Subcutaneous abdominal adipose tissue (tissue), 5 donors: ENCODE measurements around the gene CCDC174.

ENCODE experiments used
- H3K27ac ChIP-seq: one replicate; pipeline ENCODE4 v1.7.0; 2013; ENCODE audit warnings: low read depth, mild to moderate bottlenecking, inconsistent platforms, low read length, moderate library complexity
- H3K27me3 ChIP-seq, 5 donors: one replicate each; pipeline ENCODE4 v1.7.0; 2013; ENCODE audit warnings: low read length in 5 of 5, inconsistent platforms in 1 of 5; ENCODE audit not compliant: control insufficient read depth in 5 of 5, insufficient read depth in 4 of 5
- H3K36me3 ChIP-seq, 5 donors: one replicate each; pipeline ENCODE4 v1.7.0; 2013; ENCODE audit warnings: low read length in 5 of 5; ENCODE audit not compliant: control insufficient read depth in 5 of 5, insufficient read depth in 5 of 5
- H3K4me1 ChIP-seq, 5 donors: one replicate each; pipeline ENCODE4 v1.7.0; 2013; ENCODE audit warnings: low read length in 5 of 5, mild to moderate bottlenecking in 3 of 5, moderate library complexity in 1 of 5; ENCODE audit not compliant: control insufficient read depth in 5 of 5, insufficient read depth in 5 of 5
- H3K4me3 ChIP-seq, 5 donors: one replicate each; pipeline ENCODE4 v1.7.0; 2013; ENCODE audit warnings: low read length in 5 of 5, low read depth in 1 of 5
- H3K9ac ChIP-seq, 5 donors: one replicate each; pipeline ENCODE4 v1.7.0; 2013; ENCODE audit warnings: low read length in 5 of 5, mild to moderate bottlenecking in 4 of 5, moderate library complexity in 3 of 5
- H3K9me3 ChIP-seq, 5 donors: one replicate each; pipeline ENCODE4 v1.7.0; 2013; ENCODE audit warnings: low read length in 5 of 5; ENCODE audit not compliant: control insufficient read depth in 5 of 5
- donor health status: healthy.
- donor health status: healthy.
- donor health status: healthy.
- donor health status: healthy.
- donor health status: healthy.

The CCDC174 gene

GRCh38 chr3:14609941-14610340 lies 41.6 kb upstream of the CCDC174 start:
- Histone ChIP-seq H3K9ac (no peak overlapping the region), H3K4me1 (no peaks in the 10 kb centered on the region), H3K36me3 (no peaks in the 10 kb centered on the region), H3K27me3 (peaks cover 0 to 20% (median 7%) of the 10 kb centered on the region in 5 donors), H3K27ac (no peak overlapping the region), H3K4me3 (no peak overlapping the region), H3K9me3 (peaks cover 0 to 4% (median 0%) of the 10 kb centered on the region in 5 donors)

DNA sequence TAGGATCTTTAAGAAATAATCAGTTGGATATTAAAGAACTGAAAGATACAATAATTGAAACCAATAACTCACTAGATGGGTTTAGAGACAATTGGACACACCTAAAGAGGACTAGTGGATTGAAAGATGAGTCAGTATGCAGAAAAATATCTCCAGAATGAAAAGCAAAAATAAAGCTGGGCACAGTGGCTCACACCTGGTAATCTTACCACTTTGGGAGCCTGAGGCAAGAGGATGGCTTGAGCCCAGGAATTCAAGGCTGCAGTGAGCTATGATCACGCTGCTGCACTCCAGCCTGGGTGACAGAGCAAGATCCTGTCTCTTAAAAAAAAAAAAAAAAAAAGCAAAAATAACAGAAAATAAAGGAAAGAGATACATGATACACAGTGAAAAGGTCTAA lies 37.4 kb upstream of the CCDC174 start:
- H3K9me3 ChIP-seq, result peaks cover 0 to 4% (median 0%) of the 10 kb centered on the region in 5 donors
- H3K4me1 ChIP-seq, result no peaks in the 10 kb centered on the region
- no peaks in the 10 kb centered on the region for H3K36me3 ChIP-seq
- no peak overlapping the region for H3K27ac ChIP-seq
- no peak overlapping the region for H3K9ac ChIP-seq
- H3K4me3 ChIP-seq, result no peak overlapping the region
- H3K27me3 ChIP-seq, result peaks cover 3 to 24% (median 4%) of the 10 kb centered on the region in 5 donors

GRCh38 chr3:14614862-14615261 lies 36.7 kb upstream of the CCDC174 start:
- Histone ChIP-seq H3K4me1 (no peaks in the 10 kb centered on the region), H3K9me3 (peaks cover 0 to 4% (median 0%) of the 10 kb centered on the region in 5 donors), H3K27ac (no peak overlapping the region), H3K9ac (no peak overlapping the region), H3K4me3 (no peak overlapping the region), H3K27me3 (peaks cover 3 to 26% (median 4%) of the 10 kb centered on the region in 5 donors), H3K36me3 (no peaks in the 10 kb centered on the region)

DNA sequence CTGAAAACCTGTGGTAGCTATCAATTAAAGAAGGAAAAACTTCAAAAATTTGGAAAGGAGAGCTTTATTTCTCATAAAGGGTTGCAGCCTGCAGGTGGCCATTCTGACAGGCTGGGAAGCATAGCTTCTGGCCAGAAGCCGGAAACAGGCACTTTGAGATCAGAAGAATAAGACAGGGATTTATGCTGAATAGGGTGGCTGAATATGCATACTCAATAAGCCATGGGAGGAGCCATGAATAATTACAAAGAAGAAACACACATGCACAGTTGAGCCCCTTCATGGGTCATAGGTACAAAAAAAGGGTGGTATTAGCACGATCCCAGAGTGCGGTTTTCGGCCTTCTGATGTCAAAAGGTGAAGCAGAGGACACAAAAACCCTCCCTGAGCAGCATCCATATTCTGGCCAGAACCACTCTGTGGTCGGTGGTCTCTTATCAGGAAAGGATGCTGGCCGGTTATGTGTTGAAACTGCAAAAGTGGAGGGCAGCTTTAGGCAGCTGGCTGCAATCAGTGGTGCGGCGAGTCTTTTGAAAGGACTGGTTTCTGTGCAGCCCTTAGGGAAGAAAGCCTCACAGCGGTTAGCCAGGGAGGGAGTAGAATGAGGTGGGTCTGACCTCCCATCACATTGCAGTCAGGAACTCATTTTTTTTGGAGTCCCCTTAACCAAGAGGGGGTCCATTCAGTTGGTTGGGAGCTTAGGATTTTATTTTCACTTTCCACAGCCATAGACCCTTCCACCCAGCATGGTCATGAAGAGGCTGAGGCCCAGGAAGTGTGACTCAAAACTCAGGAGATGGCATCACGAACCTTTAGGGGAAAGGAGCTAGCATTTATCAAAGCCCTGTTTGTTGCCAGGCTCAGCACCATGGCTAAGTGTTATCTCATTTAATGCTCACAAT lies 34.7 kb upstream of the CCDC174 start:
- Histone ChIP-seq H3K4me3 (no peak overlapping the region), H3K9me3 (peaks cover 0 to 4% (median 0%) of the 10 kb centered on the region in 5 donors), H3K9ac (no peak overlapping the region), H3K27me3 (peaks cover 0 to 26% (median 4%) of the 10 kb centered on the region in 5 donors), H3K36me3 (no peaks in the 10 kb centered on the region), H3K27ac (no peak overlapping the region), H3K4me1 (no peaks in the 10 kb centered on the region)

- Histone ChIP-seq H3K4me1 (no peaks in the 10 kb centered on the region), H3K9ac (no peak overlapping the region), H3K4me3 (no peak overlapping the region), H3K27me3 (peaks cover 0 to 22% (median 4%) of the 10 kb centered on the region in 5 donors), H3K27ac (no peak overlapping the region), H3K36me3 (no peaks in the 10 kb centered on the region), H3K9me3 (peaks cover 0 to 4% (median 0%) of the 10 kb centered on the region in 5 donors)
Observed at GRCh38 chr3:14617508-14618023, 34.0 kb upstream of the CCDC174 start.

- H3K4me1 ChIP-seq, result no peaks in the 10 kb centered on the region
- no peak overlapping the region for H3K9ac ChIP-seq
- peaks cover 0 to 22% (median 4%) of the 10 kb centered on the region in 5 donors for H3K27me3 ChIP-seq
- peaks cover 0 to 2% (median 0%) of the 10 kb centered on the region in 5 donors for H3K9me3 ChIP-seq
- H3K27ac ChIP-seq, result no peak overlapping the region
- no peaks in the 10 kb centered on the region for H3K36me3 ChIP-seq
- H3K4me3 ChIP-seq, result no peak overlapping the region
Observed at GRCh38 chr3:14619605-14620004, 32.0 kb upstream of the CCDC174 start.

DNA sequence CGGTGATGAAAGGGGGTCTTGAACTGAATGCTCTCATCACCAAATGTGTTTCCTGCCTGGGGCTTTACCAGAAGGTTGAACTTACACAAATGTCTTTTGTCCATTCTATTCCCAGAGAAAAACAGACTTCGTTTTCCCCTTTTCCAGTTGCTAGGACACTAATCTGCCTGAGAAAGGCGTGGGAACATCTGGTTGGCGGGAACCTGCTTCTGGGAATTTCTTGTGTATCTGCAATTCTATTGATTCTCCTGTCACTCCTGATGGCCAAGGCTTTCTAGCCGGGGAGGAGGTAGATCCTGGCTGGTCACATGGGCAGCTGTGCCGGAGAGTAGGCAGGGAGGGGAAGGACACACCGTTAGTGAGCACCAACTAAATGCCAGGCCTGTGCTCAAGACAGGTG lies 31.1 kb upstream of the CCDC174 start:
- Histone ChIP-seq H3K4me3 (no peak overlapping the region), H3K9me3 (no peaks in the 10 kb centered on the region), H3K4me1 (no peaks in the 10 kb centered on the region), H3K27ac (no peak overlapping the region), H3K9ac (no peak overlapping the region), H3K36me3 (no peaks in the 10 kb centered on the region), H3K27me3 (peaks cover 0 to 22% (median 4%) of the 10 kb centered on the region in 5 donors)

GRCh38 chr3:14621093-14621492 lies 30.5 kb upstream of the CCDC174 start:
- Histone ChIP-seq H3K36me3 (no peaks in the 10 kb centered on the region), H3K27me3 (peaks cover 0 to 22% (median 4%) of the 10 kb centered on the region in 5 donors), H3K9ac (no peak overlapping the region), H3K4me1 (no peaks in the 10 kb centered on the region), H3K9me3 (no peaks in the 10 kb centered on the region), H3K4me3 (no peak overlapping the region), H3K27ac (no peak overlapping the region)

DNA sequence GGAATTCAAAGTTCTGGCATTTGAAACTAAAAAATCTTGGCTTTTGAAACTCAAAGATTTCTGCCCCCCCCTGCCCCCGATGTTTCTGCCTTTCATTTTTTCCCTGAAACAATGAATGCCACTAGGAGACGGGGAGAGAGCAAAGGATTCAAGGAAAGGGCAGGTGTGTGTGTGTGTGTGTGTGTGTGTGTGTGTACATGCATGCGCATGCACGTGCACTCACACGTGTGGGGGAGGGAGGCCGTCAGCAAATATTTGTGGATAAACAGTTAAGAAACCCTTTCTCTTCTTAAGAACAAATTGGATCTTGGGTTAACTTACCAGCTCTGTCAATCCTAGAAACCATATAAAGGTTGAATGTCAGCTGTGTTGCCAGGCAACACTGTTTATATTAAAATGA lies 29.2 kb upstream of the CCDC174 start:
- no peaks in the 10 kb centered on the region for H3K9me3 ChIP-seq

DNA sequence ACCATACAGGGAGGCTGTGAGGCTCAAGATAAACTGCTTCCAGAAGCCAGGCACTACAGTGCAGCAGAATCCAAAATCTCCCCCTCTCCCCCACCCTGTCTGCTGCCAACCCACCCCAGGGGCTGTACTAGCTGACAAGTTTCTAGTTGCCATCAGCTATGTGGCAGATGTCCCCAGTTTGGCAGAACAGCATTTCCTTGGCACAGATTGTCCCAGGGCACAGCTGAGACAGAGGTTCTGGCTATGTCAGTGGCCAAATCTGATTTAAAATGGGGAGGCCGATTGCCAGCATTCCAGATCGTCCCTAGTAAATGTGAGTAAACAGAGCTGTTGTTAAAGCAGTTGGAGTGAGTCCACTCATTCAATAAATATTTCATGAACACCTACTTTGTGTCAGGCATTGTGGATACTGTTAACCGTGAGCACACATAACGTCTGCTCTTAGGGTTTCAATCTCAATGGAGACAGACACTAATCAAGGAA lies 28.0 kb upstream of the CCDC174 start:
- peaks cover 0 to 6% (median 3%) of the 10 kb centered on the region in 5 donors for H3K9me3 ChIP-seq
- H3K4me1 ChIP-seq, result no peaks in the 10 kb centered on the region
- H3K27ac ChIP-seq, result no peak overlapping the region

More for the DNA sequence above, 29.2 kb upstream of the CCDC174 start:
- Histone ChIP-seq H3K36me3 (no peaks in the 10 kb centered on the region), H3K9ac (no peak overlapping the region), H3K27me3 (peaks cover 0 to 16% (median 5%) of the 10 kb centered on the region in 5 donors), H3K27ac (no peak overlapping the region), H3K4me1 (no peaks in the 10 kb centered on the region), H3K4me3 (no peak overlapping the region)

More for the DNA sequence above, 28.0 kb upstream of the CCDC174 start:
- Histone ChIP-seq H3K9ac (no peak overlapping the region), H3K4me3 (no peak overlapping the region), H3K36me3 (no peaks in the 10 kb centered on the region), H3K27me3 (peaks cover 0 to 10% (median 3%) of the 10 kb centered on the region in 5 donors)
